IMR-90 (cell line): ENCODE measurements around the gene FNTB. TPM values are rescaled to one million over a fixed set of nuclear protein-coding genes. Genes with fewer than 3 reads are reported as not detected.

Experiments
- ATAC-seq: fragments of 200-7000 bp; cut with Tn5 transposase; 2 replicates; pipeline ENCODE4 v1.9.1; 2020; ENCODE audit warnings: low read depth, mild to moderate bottlenecking, moderate library complexity
- BruUV-seq: library from RNA; stranded (reverse); fragments of 400-500 nt; replicated peaks from 2 replicates; lab custom pipeline; 2021; lab: Mats Ljungman, UMichigan
- CTCF ChIA-PET: fragments of 300-600 bp; formaldehyde crosslinking; extraction: SDS; loops from one replicate; lab custom pipeline; 2021; ENCODE audit warnings: antibody characterized with exemption; lab: Yijun Ruan, JAX
- POLR2A ChIA-PET: fragments of 300-600 bp; sonication (Branson Sonifier 250); formaldehyde crosslinking; loops from one replicate; lab custom pipeline; 2022; ENCODE audit warnings: antibody characterized with exemption; ENCODE audit not compliant: unreplicated experiment; lab: Charles Lee
- DNase-seq: peaks from one replicate; pipeline ENCODE4 v3.0.0; 2013
- H2AFZ ChIP-seq: replicated peaks from 2 replicates; pipeline ENCODE3; 2013; ENCODE audit warnings: low read length, mild to moderate bottlenecking; ENCODE audit not compliant: poor library complexity
- H2AK5ac ChIP-seq: 2 replicates; pipeline ENCODE4 v1.6.1; 2013; ENCODE audit warnings: low read depth, low read length, inconsistent platforms
- H2AK9ac ChIP-seq: replicated peaks from 2 replicates; pipeline ENCODE3; 2013; ENCODE audit warnings: mild to moderate bottlenecking, low read depth, low read length, moderate library complexity; ENCODE audit not compliant: poor library complexity
- H2BK120ac ChIP-seq: 2 replicates; pipeline ENCODE4 v1.6.1; 2013; ENCODE audit warnings: low read depth, low read length, inconsistent platforms
- H2BK15ac ChIP-seq: 3 replicates; pipeline ENCODE4 v1.6.1; 2013; ENCODE audit warnings: low read depth, low read length, inconsistent platforms
- H2BK20ac ChIP-seq: 2 replicates; pipeline ENCODE4 v1.6.1; 2013; ENCODE audit warnings: low read depth, mild to moderate bottlenecking, inconsistent platforms, low read length, moderate library complexity
- H2BK5ac ChIP-seq: 2 replicates; pipeline ENCODE4 v1.6.1; 2013; ENCODE audit warnings: mild to moderate bottlenecking, low read depth, low read length, inconsistent platforms; ENCODE audit not compliant: poor library complexity, severe bottlenecking
- H3K14ac ChIP-seq: replicated peaks from 2 replicates; pipeline ENCODE4 v1.6.1; 2013; ENCODE audit warnings: low read depth, low read length, inconsistent platforms
- H3K18ac ChIP-seq: 2 replicates; pipeline ENCODE4 v1.6.1; 2013; ENCODE audit warnings: low read depth, low read length, control low read depth
- H3K23ac ChIP-seq: 2 replicates; pipeline ENCODE4 v1.6.1; 2013; ENCODE audit warnings: low read depth, low read length, inconsistent platforms
- H3K27ac ChIP-seq: 2 replicates; pipeline ENCODE4 v1.5.1; 2013; ENCODE audit warnings: mild to moderate bottlenecking, control low read depth, low read length; ENCODE audit not compliant: insufficient read depth
- H3K27me3 ChIP-seq: 2 replicates; pipeline ENCODE4 v1.6.1; 2013; ENCODE audit warnings: low read length; ENCODE audit not compliant: control insufficient read depth, insufficient read depth
- H3K36me3 ChIP-seq: 2 replicates; pipeline ENCODE4 v1.6.1; 2013; ENCODE audit warnings: low read length, mixed read lengths; ENCODE audit not compliant: control insufficient read depth, insufficient read depth
- H3K4ac ChIP-seq: 2 replicates; pipeline ENCODE4 v1.6.1; 2013; ENCODE audit warnings: low read depth, low read length, inconsistent platforms
- H3K4me1 ChIP-seq: 2 replicates; pipeline ENCODE4 v1.6.1; 2013; ENCODE audit warnings: low read length, mixed read lengths; ENCODE audit not compliant: control insufficient read depth, insufficient read depth
- H3K4me2 ChIP-seq: 2 replicates; pipeline ENCODE4 v1.6.1; 2013; ENCODE audit warnings: low read depth, mild to moderate bottlenecking, control low read depth, low read length, moderate library complexity
- H3K4me3 ChIP-seq: 2 replicates; pipeline ENCODE4 v1.5.1; 2013; ENCODE audit warnings: low read depth, mild to moderate bottlenecking, control low read depth, low read length, moderate library complexity; ENCODE audit not compliant: insufficient read depth
- H3K56ac ChIP-seq: 2 replicates; pipeline ENCODE4 v1.6.1; 2013; ENCODE audit warnings: low read length, inconsistent platforms; ENCODE audit not compliant: insufficient read depth; ENCODE audit errors: extremely low read depth
- H3K79me1 ChIP-seq, 2 experiments: 2 replicates each; pipeline ENCODE4 v1.6.1; 2013; ENCODE audit warnings: low read length in 2 of 2, inconsistent platforms in 1 of 2, low read depth in 1 of 2
- H3K9ac ChIP-seq: 2 replicates; pipeline ENCODE4 v1.6.1; 2013; ENCODE audit warnings: low read depth, low read length, control low read depth
- H3K9me1 ChIP-seq: 2 replicates; pipeline ENCODE4 v1.6.1; 2013; ENCODE audit warnings: low read length, inconsistent platforms; ENCODE audit not compliant: insufficient read depth
- H3K9me3 ChIP-seq: 2 replicates; pipeline ENCODE4 v1.6.1; 2013; ENCODE audit warnings: low read length; ENCODE audit not compliant: control insufficient read depth, insufficient read depth
- H4K20me1 ChIP-seq: 2 replicates; pipeline ENCODE4 v1.6.1; 2013; ENCODE audit warnings: low read length, inconsistent platforms; ENCODE audit not compliant: insufficient read depth
- H4K5ac ChIP-seq: 2 replicates; pipeline ENCODE4 v1.6.1; 2013; ENCODE audit warnings: mild to moderate bottlenecking, low read depth, low read length, control low read depth
- H4K8ac ChIP-seq, 2 experiments: 2 replicates each; pipeline ENCODE4 v1.6.1; 2013; ENCODE audit warnings: low read depth in 2 of 2, low read length in 2 of 2, control low read depth in 1 of 2, inconsistent platforms in 1 of 2
- H4K91ac ChIP-seq: 2 replicates; pipeline ENCODE4 v1.6.1; 2013; ENCODE audit warnings: low read depth, low read length, inconsistent platforms; ENCODE audit not compliant: insufficient read depth
- ELK1 ChIP-seq: fragments of 150-350 bp; IDR thresholded peaks from 2 replicates; pipeline ENCODE4 v1.6.1; 2016; ENCODE audit warnings: low read depth, mild to moderate bottlenecking, low read length, moderate library complexity, borderline replicate concordance
- FOS ChIP-seq: fragments of 150-350 bp; IDR thresholded peaks from 2 replicates; pipeline ENCODE4 v1.6.1; 2016; ENCODE audit warnings: low read depth, low read length
- MXI1 ChIP-seq: IDR thresholded peaks from 2 replicates; pipeline ENCODE4 v1.6.1; 2012; ENCODE audit warnings: low read depth, mild to moderate bottlenecking, low read length, moderate library complexity, borderline replicate concordance
- WGBS, 2 experiments: methylation state at CpG; one replicate each; pipeline versions ENCODE4 v1.1.5 to v1.1.7; 2013; ENCODE audit warnings: missing lambda C conversion rate in 2 of 2; ENCODE audit not compliant: insufficient read length in 1 of 2; ENCODE audit errors: extremely low coverage in 2 of 2; 5-methylcytosine and 5-hydroxymethylcytosine counted together
- dilution Hi-C: fragments of 300-500 bp; cut with HindIII; formaldehyde crosslinking; loops from one replicate; pipeline ENCODE4 v1.14.3; 2018; ENCODE audit warnings: low sequenced_read_pairs; ENCODE audit not compliant: unreplicated experiment
- in situ Hi-C: fragments of 300-500 bp; cut with MboI; formaldehyde crosslinking; loops from 3 replicates; pipeline ENCODE4 v1.14.3; 2019; ENCODE audit warnings: low sequenced_read_pairs, inconsistent platforms, mixed read lengths
- intact Hi-C: fragments of 100-400 bp; cut with micrococcal nuclease; formaldehyde crosslinking; loops from 2 replicates; pipeline ENCODE4 v1.10.0; 2022
- polyA plus RNA-seq, 3 experiments: library from polyadenylated mRNA; depleted of rRNA; stranded (reverse); fragments of >200 nt; gene quantifications; 2 replicates each; pipeline ENCODE4 v1.2.3, GENCODE V29; 2012; ENCODE audit warnings: low replicate concordance in 1 of 3
- total RNA-seq: library from RNA; depleted of rRNA; stranded (reverse); fragments of >200 nt; gene quantifications from 2 replicates; pipeline ENCODE4 v1.2.3, GENCODE V29; 2012

The FNTB gene
- total and polyA plus RNA-seq, 2 of the 4 experiments (the other 2 are of a cell fraction), result 9.9 to 18.5 TPM

- no peak for TF ChIP-seq ELK1
Observed at GRCh38 chr14:65003394-65003793, 16.7 kb downstream of the FNTB start (continued).

GRCh38 chr14:65006261-65006721 lies 19.6 kb downstream of the FNTB start:
- no peak overlapping the region for H2BK15ac ChIP-seq
- H2AFZ ChIP-seq, result no peak overlapping the region
- peaks cover 8% of the 10 kb centered on the region for H3K4me1 ChIP-seq
- H2BK20ac ChIP-seq, result no peak overlapping the region
- no peak overlapping the region for H4K91ac ChIP-seq
- ChIA-PET POLR2A (interaction anchor here (0.7 kb wide), 1 partner anchor 459 kb away, joined by 5 read pairs; no protein-coding TSS in a partner anchor), CTCF (interaction anchor here (0.6 to 3.5 kb wide), 3 partner anchors 14 to 222 kb away, joined by 3 to 16 read pairs (median 5); no protein-coding TSS in a partner anchor)
- no peaks in the 10 kb centered on the region for H3K9me3 ChIP-seq
- no peak overlapping the region for H2BK5ac ChIP-seq
- dilution Hi-C loops (no loop called here), intact Hi-C loops (no loop called here), in situ Hi-C loops (no loop called here)
- no peak for ATAC-seq
- DNase-seq, result no peak
- no peak overlapping the region for H3K27ac ChIP-seq
- no peak overlapping the region for H3K18ac ChIP-seq
- peak; percentile 47; the same call in 1 of the 2 replicates for TF ChIP-seq FOS
- no peak for TF ChIP-seq MXI1
- no peaks in the 10 kb centered on the region for H4K20me1 ChIP-seq
- no peak overlapping the region for H4K8ac ChIP-seq
- no CpG with 5 or more reads among the region's 6 CpGs for WGBS, 2 experiments
- H3K4ac ChIP-seq, result no peak overlapping the region
- H2AK5ac ChIP-seq, result no peak overlapping the region
- BruUV-seq, result no TSS peak
- H3K36me3 ChIP-seq, result 0 out of 2 replicates have a peak, but pooled peaks cover 2% of the 10 kb centered on the region
- H3K56ac ChIP-seq, result no peak overlapping the region
- H3K23ac ChIP-seq, result no peak overlapping the region
- H3K9me1 ChIP-seq, result peaks cover 9% of the 10 kb centered on the region; the same call in 1 of the 2 replicates
- H3K9ac ChIP-seq, result no peak overlapping the region
- H3K4me2 ChIP-seq, result no peak overlapping the region
- H3K27me3 ChIP-seq, result no peaks in the 10 kb centered on the region
- no peak overlapping the region for H3K14ac ChIP-seq
- H4K5ac ChIP-seq, result no peak overlapping the region
- no peak overlapping the region for H2AK9ac ChIP-seq
- no peak overlapping the region for H3K4me3 ChIP-seq
- no peak overlapping the region for H2BK120ac ChIP-seq
- peaks cover 0 to 21% of the 10 kb centered on the region in 2 experiments for H3K79me1 ChIP-seq
